G401 (cell line): ENCODE results near the gene BCAR1. TPM values are rescaled to one million over a fixed set of nuclear protein-coding genes. Genes with fewer than 3 reads are reported as not detected.

Source experiments
- DNase-seq: peaks from one replicate; pipeline ENCODE4 v3.0.0-alpha.2; 2015; ENCODE audit warnings: low spot score
- in situ Hi-C: cut with HindIII; loops from 2 replicates; pipeline ENCODE4 v1.10.0; 2016; ENCODE audit warnings: low sequenced_read_pairs, mixed read lengths
- total RNA-seq: library from RNA; depleted of rRNA; stranded (reverse); fragments of >200 nt; shearing (Covaris generic); gene quantifications from 2 replicates; pipeline ENCODE4 v1.2.3, GENCODE V29; 2014

Gene BCAR1
- total RNA-seq, 1 experiment from 2014 or later = 124 TPM

DNA sequence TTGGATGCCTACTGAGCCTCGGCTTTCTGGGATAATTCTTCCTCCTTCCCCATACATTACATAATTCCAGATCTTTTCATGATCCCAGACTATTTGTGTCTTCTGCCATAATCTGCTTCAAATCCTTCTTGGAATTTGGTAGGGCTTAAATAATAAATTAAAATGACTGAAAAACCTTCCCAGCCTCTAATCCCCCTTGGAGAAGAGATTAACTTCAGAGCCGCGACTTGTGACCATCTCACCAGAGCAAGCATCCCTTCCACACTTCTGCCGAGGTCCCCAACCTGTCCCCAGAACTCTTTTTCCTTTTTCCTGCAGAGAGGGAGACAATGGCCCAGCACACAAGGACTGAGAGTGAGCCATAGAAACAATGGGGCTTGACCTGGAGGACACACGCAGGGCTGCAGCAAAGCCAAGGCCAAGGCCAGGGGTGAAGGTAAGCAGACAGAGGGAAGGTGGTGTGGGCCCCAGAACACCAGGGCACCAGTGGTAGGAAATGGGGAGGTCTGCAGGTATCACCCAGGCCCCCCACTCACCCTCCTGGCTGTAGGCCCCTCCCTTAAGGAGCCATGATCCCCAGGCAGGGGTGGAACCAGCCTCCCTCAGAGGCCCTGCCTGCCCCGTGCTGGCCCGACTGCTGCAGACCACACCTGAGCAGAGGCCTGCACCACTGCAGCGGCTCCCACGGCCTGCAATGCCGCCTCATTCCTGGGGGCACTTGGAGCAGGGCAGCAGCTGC, 9.6 kb upstream of the BCAR1 start:
- in situ Hi-C loops = no loop called here
- no peak for DNase-seq

DNA sequence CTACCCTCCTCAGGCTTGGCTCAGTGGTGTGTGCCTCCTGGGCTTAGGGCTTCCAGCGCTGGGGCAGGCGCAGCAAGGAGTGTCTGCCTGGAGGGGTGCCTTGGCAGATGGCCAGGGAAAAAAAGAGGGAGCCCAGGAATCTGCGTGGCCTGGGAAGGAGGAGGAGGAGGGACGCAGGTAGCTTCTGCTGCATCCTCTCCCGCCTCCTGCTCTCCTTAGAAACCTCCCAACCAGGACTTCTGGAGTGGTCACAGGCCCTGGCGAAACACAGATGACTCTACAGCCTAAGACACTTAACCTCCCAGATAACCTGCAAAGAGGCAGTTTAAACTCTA, 7.3 kb upstream of the BCAR1 start:
- DNase-seq = no peak
- in situ Hi-C loops = no loop called here

DNA sequence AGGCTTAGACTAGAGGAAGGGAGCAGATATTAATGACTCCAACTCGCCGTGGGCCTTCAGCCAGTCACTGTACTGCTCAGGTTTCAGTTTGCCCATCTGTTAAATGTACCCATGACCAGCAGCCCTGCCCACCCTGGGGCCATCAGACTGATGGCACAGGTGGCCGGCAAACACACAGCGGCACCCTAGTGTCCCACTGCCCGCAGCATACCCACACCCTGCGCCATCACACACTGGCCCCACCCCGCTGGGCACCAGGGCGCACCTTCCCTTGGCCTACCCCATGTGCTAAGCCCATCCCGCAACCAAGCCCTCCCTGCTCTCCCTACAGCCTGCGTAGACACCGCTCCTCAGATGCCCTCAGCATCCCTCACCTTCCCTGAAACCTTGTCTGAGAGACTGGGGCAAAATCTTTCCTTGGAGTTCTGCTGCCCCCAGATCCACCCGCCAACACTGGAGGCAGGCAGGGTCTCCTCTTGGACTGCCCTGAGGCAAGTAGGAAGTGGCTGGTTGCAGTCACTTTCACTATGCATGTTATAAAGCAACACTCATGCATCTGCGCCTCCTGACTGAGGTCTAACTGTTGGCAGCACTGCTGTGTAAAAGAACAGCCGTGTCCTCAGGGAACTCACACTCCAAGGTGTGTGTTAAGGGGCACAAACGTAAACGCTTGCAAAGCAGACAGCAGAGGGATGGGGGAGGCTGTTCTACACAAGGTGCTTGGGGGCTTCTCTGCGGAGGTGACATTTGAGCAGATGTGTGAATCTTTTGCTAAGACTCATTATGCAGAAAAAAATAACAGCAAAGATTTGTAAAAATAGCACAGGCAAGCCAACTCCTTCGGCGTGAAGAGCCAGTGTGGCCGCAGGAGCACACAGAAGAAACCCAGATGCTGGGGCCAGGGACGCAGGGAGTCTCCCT, 6.7 kb upstream of the BCAR1 start:
- in situ Hi-C loops = no loop called here
- DNase-seq = no peak

DNA sequence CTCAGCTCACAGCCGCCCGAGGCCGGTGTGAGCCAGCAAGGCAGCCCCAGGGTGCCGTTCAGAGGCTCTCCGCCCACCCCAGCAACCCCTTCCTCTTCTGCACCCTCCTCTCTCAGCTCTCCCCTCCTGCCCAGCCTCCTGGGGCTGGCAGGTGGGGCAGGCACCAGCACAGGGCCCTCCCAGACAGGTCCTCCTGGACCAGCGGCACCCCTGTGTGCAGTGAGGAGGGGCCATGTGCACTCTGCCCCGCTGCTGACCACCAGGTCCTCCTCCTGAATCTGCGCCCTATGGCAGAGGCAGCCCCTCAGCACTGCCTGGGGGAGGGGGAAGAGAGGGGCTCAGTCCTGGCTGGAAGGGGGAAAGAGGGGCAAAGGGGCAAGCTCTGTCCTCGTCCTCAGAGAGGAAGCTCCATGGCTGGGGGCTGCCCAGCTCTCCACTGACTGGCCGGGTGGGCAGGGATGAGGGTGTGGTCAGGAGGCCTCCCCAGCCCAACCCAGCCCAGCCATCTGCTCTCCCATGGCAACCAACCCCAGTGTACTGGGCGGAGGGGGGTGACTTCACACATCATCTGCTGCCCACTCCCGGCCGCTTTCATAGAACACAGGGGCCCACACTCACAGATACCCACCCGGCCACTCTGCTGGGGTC, 5.4 kb upstream of the BCAR1 start:
- DNase-seq = no peak
- in situ Hi-C loops = no loop called here

DNA sequence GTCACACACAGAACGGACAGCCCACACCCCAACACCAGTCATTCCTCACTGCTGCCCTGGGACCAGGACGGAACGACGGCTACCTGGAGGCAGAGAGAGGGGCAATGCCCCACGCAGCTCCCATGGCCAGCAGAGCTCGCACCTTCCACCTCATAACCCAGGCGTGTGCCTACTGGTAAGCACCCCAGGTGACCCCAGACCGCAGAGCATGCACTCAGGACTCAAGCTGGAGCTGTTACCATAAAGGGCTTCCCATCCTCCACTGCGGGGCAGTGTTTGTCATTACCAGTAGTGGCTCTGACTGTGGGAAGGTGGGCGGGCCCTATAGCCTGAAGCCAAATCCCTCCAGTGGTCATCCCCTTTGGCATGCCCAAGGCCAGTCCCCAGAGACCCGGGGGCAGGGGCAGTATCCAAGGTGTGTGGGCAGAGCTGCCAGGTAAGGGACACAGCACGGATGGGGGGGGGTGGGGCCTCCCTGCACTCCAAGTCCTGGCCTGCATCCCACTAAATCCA, 4.7 kb upstream of the BCAR1 start:
- in situ Hi-C loops = no loop called here
- DNase-seq = no peak

DNA sequence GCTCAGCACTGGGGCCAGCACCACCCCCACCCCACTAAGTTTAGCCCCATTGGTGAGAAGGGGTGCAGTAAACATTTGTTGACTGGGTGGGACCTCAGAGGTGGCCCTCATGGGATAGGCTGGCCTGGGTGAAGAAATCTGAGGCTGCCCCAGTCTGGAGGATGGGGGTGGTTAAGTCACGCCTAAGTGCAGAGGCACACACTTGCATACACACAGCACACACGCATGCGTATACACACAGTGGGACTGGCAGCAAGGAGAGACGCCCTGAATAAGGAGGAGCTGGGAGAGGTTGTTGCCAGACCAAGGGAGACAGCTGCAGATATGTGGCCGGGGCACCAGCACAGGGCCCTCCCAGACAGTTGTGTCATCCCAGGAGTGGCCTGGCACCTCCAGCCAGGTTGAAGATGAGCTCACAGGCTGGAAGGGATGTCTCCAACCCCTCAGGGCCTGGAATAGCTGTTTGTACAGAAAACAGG, 3.0 kb upstream of the BCAR1 start:
- DNase-seq = peak; percentile 78
- in situ Hi-C loops = no loop called here

- in situ Hi-C loops = no loop called here
- peak; percentile 60 for DNase-seq
These were observed 1.8 kb upstream of the BCAR1 start for GRCh38 chr16:75252946-75253911.

DNA sequence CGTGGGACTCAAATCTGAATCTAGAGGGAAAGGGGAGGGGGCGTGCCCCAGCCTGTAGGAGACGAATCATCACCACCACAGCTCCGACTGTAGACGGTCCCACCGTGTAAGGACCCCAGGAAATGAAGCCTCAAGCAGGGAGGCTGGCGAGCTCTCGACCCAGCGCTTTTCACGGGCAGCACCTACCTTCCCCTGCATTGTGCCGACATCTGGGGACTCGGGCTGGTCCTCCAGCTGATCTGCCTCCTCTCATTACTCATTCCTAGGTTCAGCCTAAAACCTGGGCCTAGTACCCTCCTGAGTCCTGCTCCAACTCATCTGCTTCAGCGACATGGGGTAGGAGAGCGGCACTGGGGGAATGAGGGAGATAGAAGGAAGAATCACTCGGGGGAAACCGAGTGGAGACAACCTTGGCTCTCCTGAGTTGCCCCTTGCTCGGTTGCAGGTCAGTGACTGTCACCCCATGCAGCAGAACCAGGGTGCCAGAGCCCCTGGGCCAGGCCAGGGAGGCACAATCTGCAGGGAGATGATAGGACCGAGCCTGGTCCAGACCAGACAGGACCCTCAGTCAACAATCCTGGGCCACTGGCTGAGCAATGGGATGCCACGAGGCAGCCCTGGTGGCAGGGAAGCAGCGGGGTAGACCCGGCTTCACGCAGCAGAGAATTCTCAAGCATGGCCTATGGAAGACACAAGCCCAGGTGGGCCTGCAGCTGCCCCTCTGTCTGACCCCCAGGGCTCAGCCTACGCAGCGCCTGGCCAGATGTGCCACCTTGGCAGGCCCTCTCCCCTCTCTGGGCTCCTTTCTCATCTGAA, 833 bp upstream of the BCAR1 start:
- in situ Hi-C loops = no loop called here
- no peak for DNase-seq

DNA sequence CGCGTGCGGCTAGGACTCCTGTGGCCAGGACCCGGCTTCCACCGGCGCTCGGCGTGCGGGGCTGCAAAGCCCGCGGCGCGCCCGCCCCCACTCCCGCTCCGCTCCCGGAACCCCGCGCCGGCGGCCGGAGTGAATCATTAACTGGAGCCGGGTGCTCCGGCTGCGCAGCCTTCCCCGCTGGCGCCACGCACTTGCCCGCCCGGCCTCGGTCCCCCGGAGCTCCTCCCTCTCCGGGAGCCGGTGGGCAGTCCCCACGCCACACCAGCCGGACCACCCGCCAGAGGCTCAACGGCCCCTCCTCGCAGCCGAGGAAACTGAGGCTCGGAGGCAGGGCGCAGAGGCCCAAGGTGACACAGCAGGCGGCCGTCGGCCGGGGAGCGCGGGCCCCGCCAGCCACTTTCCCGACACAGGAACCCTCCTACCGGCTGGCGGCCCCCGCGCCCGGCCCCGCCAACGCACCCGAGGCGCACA, 580 bp downstream of the BCAR1 start:
- DNase-seq = no peak
- in situ Hi-C loops = no loop called here

- no peak for DNase-seq
- in situ Hi-C loops = no loop called here
These were observed 1.2 kb downstream of the BCAR1 start for GRCh38 chr16:75250089-75250808.

- in situ Hi-C loops = no loop called here
- no peak for DNase-seq
These were observed 2.0 kb downstream of the BCAR1 start for GRCh38 chr16:75249441-75249840.

GRCh38 chr16:75248536-75249380, 2.7 kb downstream of the BCAR1 start:
- in situ Hi-C loops = no loop called here
- peak; percentile 84 for DNase-seq

- in situ Hi-C loops = no loop called here
- no peak for DNase-seq
These were observed 3.3 kb downstream of the BCAR1 start for GRCh38 chr16:75248142-75248535.

- in situ Hi-C loops = no loop called here
- DNase-seq = no peak
These were observed 4.2 kb downstream of the BCAR1 start for GRCh38 chr16:75247249-75247648.

GRCh38 chr16:75246504-75247205, 4.8 kb downstream of the BCAR1 start:
- no peak for DNase-seq
- in situ Hi-C loops = no loop called here
